Aorta (tissue), 5 donors: ENCODE data around the gene KAT2A. TPM values are rescaled to one million over a fixed set of nuclear protein-coding genes. Genes with fewer than 3 reads are reported as not detected.

Experiments used
- ATAC-seq: fragments of 200-7000 bp; cut with Tn5 transposase; one replicate; pipeline ENCODE4 v1.9.1; 2022; ENCODE audit warnings: moderate library complexity; ENCODE audit not compliant: low FRiP score
- DNase-seq, 2 donors: peaks; one replicate each; pipeline ENCODE4 v3.0.0-alpha.2; 2020
- H3K27ac ChIP-seq, 2 donors: one replicate each; pipeline ENCODE4 v1.5.1; 2013; ENCODE audit warnings: low read length in 2 of 2, mild to moderate bottlenecking in 2 of 2, moderate library complexity in 2 of 2, control low read depth in 1 of 2, inconsistent platforms in 1 of 2, low read depth in 1 of 2
- H3K27me3 ChIP-seq, 2 donors: one replicate each; pipeline ENCODE4 v1.6.1; 2013; ENCODE audit warnings: control low read depth in 1 of 2, low read length in 1 of 2, mild to moderate bottlenecking in 1 of 2, moderate library complexity in 1 of 2; ENCODE audit not compliant: insufficient read depth in 2 of 2, control insufficient read depth in 1 of 2
- H3K36me3 ChIP-seq, 2 donors: one replicate each; pipeline ENCODE4 v1.6.1; 2013; ENCODE audit warnings: control low read depth in 1 of 2, low read length in 1 of 2, mild to moderate bottlenecking in 1 of 2; ENCODE audit not compliant: insufficient read depth in 2 of 2, control insufficient read depth in 1 of 2
- H3K4me1 ChIP-seq, 2 donors: one replicate each; pipeline ENCODE4 v1.6.1; 2013; ENCODE audit warnings: low read length in 2 of 2, control low read depth in 1 of 2, mild to moderate bottlenecking in 1 of 2, moderate library complexity in 1 of 2; ENCODE audit not compliant: insufficient read depth in 2 of 2, control insufficient read depth in 1 of 2
- H3K4me3 ChIP-seq, 2 donors: one replicate each; pipeline ENCODE4 v1.5.1; 2013; ENCODE audit warnings: low read length in 2 of 2, control low read depth in 1 of 2, mild to moderate bottlenecking in 1 of 2
- H3K9me3 ChIP-seq: one replicate; pipeline ENCODE4 v1.6.1; 2013; ENCODE audit warnings: mild to moderate bottlenecking, low read length; ENCODE audit not compliant: control insufficient read depth
- WGBS, 2 donors: extraction: QIAGEN DNeasy Blood & Tissue Kit; methylation state at CpG; one replicate each; pipeline ENCODE4 v1.1.7; 2013; 5-methylcytosine and 5-hydroxymethylcytosine counted together
- intact Hi-C, 2 donors: fragments of 100-400 bp; cut with DNase I; formaldehyde crosslinking; loops; one replicate each; pipeline versions ENCODE4 v1.14.2 to v1.15.0; 2022
- polyA plus RNA-seq, 2 donors: library from polyadenylated mRNA; stranded (reverse); fragments of 200-250 nt; gene quantifications; one replicate each; pipeline ENCODE4 v1.2.3, GENCODE V29; 2013
- total RNA-seq, 2 donors: library from RNA; stranded (reverse); fragmentation: NEBNext Ultra II Directional; extraction: Animal tissue kit (Norgen Biotek cat#: 25700); gene quantifications; one replicate each; pipeline ENCODE4 v1.2.1, GENCODE V29; 2021
- donor health status: healthy with polysubstance abuse.
- donor health status: Bipolar disorder and iron deficiency.
- donor health status: DM: no; HTN: no; CAD: no.
- donor health status: DM: no; HTN: no; CAD: no.
- donor health status: DM: yes; HTN: yes; CAD: no.

Gene KAT2A
- total and polyA plus RNA-seq, 4 donors, result 8.9 to 109 (median 37.0) TPM

- 80 to 84% methylated on average over 11 of the region's 11 CpGs for WGBS, 2 donors
- Histone ChIP-seq H3K36me3 (no peaks in the 10 kb centered on the region), H3K9me3 (no peaks in the 10 kb centered on the region), H3K4me1 (no peaks in the 10 kb centered on the region), H3K27ac (no peak overlapping the region), H3K27me3 (no peaks in the 10 kb centered on the region), H3K4me3 (no peak overlapping the region)
- DNase-seq (no peak), ATAC-seq (no peak)
- intact Hi-C loops, result loop anchor here (5.0 kb wide), 2 partner anchors 36 to 76 kb away; no protein-coding TSS in a partner anchor
Measured at GRCh38 chr17:42103221-42103954, 17.8 kb downstream of the KAT2A start.

- H3K4me1 ChIP-seq, result no peaks in the 10 kb centered on the region
- no peaks in the 10 kb centered on the region for H3K27me3 ChIP-seq
- intact Hi-C loops, result loop anchor here (2.0 to 5.0 kb wide), 3 partner anchors 34 to 77 kb away; no protein-coding TSS in a partner anchor
- ATAC-seq (peak; percentile 79), DNase-seq (peak; percentile 86 to 95)
- H3K4me3 ChIP-seq, result no peak overlapping the region
- H3K36me3 ChIP-seq, result no peaks in the 10 kb centered on the region
- no peak overlapping the region for H3K27ac ChIP-seq
- 34 to 38% methylated on average over 14 of the region's 14 CpGs for WGBS, 2 donors
- H3K9me3 ChIP-seq, result no peaks in the 10 kb centered on the region
Measured at GRCh38 chr17:42101513-42102292, 19.5 kb downstream of the KAT2A start.

DNA sequence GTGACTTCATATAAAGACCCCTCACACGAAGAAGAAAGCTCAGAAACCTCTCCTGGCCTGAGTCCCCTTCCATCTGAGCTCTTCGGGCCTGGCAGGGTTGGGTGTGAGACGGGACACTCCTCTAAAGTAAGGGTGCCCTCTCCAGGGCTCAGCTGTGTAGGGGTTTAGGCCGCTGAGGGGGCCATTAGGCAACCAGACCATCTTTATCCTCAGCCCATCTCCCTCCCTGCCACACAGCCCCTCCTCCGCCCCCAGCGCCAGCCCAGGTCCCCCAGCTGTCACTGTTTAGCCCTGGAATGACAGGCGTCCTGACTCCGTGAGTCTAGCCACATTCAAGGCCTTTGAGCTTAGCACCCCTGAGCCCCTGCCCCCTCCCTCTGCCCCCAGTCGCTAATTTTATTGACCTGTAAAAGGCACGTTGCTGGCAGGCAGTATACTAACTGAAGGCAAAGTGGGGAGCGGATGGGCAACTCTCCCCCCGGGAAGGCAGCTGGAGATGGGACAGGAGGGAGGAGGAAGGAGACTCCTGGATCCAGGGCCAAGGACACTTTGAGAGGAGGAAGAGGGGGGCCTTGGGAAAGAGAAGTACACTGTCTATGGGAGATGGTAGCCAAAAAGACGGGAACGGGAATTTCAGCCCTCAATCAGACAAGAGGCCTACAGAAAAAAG lies 22.3 kb downstream of the KAT2A start:
- Histone ChIP-seq H3K27ac (no peak overlapping the region), H3K36me3 (no peaks in the 10 kb centered on the region), H3K4me1 (no peaks in the 10 kb centered on the region), H3K9me3 (no peaks in the 10 kb centered on the region), H3K4me3 (no peak overlapping the region), H3K27me3 (no peaks in the 10 kb centered on the region)
- ATAC-seq, result no peak
- 69 to 70% methylated on average over 14 of the region's 14 CpGs for WGBS, 2 donors
- no peak for DNase-seq
- intact Hi-C loops, result no loop called here

- Histone ChIP-seq H3K27me3 (no peaks in the 10 kb centered on the region), H3K36me3 (no peaks in the 10 kb centered on the region), H3K9me3 (no peaks in the 10 kb centered on the region), H3K27ac (no peak within 1 kb of the TSS), H3K4me1 (no peaks in the 10 kb centered on the region), H3K4me3 (no peak within 1 kb of the TSS)
- ATAC-seq, result no peak
- WGBS, 2 donors, result 9 to 13% methylated on average over 47 to 52 of the region's 52 CpGs
- intact Hi-C loops, result no loop called here
- no peak for DNase-seq
Measured at GRCh38 chr17:42097691-42098631, 23.2 kb downstream of the KAT2A start, which contains the start of gene ZNF385C. TSS of gene ZNF385C (minus strand) at chr17:42098473. CDS start at chr17:42063056, 35,417 bp downstream.

GRCh38 chr17:42096360-42097111 lies 24.6 kb downstream of the KAT2A start:
- ATAC-seq (no peak), DNase-seq (no peak)
- intact Hi-C loops, result no loop called here
- H3K27ac ChIP-seq, result no peak overlapping the region
- no peaks in the 10 kb centered on the region for H3K9me3 ChIP-seq
- H3K36me3 ChIP-seq, result no peaks in the 10 kb centered on the region
- no peaks in the 10 kb centered on the region for H3K4me1 ChIP-seq
- no peaks in the 10 kb centered on the region for H3K27me3 ChIP-seq
- WGBS, 2 donors, result 47 to 49% methylated on average over 8 of the region's 8 CpGs
- H3K4me3 ChIP-seq, result no peak overlapping the region

DNA sequence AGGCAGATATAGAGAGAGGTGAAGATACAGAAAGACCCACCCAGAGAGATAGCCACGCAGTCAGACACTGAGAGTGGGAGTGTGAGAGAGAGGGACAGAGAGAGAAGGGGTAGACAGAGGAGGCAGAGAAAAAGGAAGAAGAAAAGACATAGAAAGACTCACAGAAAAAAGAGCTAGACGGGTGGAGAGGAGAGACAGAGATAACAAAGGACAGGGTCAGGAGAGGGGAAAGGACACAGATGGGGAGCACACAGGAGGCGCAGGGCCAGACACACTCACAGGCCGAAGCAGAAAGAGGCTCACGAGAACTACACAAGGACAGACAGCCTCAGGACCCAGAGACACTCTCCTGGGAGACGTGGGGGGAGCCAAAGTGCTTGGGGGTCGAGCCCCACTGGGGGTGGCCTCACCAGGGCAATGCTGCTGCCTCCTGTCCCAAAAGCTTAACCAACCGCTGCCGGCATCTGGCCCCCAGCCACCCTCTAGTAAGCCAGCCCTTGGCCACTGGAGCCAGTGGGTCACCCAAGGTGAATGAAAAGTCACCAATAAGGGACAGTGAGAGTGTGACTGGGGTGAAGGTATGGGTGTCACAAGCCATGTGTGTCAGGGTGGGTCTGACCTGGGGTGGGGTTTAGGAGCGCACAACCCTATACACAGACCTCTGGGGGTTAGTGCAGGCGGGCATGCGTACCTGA lies 26.6 kb downstream of the KAT2A start:
- no peak for ATAC-seq

GRCh38 chr17:42092939-42093338 lies 28.2 kb downstream of the KAT2A start:
- ATAC-seq (no peak), DNase-seq (no peak)
- 77% methylated on average over 6 of the region's 6 CpGs for WGBS, 2 donors
- Histone ChIP-seq H3K9me3 (no peaks in the 10 kb centered on the region), H3K36me3 (no peaks in the 10 kb centered on the region), H3K27ac (no peak overlapping the region), H3K4me3 (no peak overlapping the region), H3K27me3 (no peaks in the 10 kb centered on the region), H3K4me1 (no peaks in the 10 kb centered on the region)
- intact Hi-C loops, result no loop called here

More for the DNA sequence above, 26.6 kb downstream of the KAT2A start:
- H3K27ac ChIP-seq, result no peak overlapping the region
- no peaks in the 10 kb centered on the region for H3K27me3 ChIP-seq
- no peaks in the 10 kb centered on the region for H3K4me1 ChIP-seq
- no peak overlapping the region for H3K4me3 ChIP-seq
- H3K9me3 ChIP-seq, result no peaks in the 10 kb centered on the region
- WGBS, 2 donors, result 87 to 89% methylated on average over 12 of the region's 12 CpGs
- no peaks in the 10 kb centered on the region for H3K36me3 ChIP-seq
- no peak for DNase-seq
- intact Hi-C loops, result no loop called here
